ENCODE results near the gene C1QTNF3.
"Not testable (repeated sequence)": the region's sequence is repeated elsewhere in the genome, so short reads cannot be mapped to it uniquely, and the experiment has no call there.

The C1QTNF3 gene, protein sequence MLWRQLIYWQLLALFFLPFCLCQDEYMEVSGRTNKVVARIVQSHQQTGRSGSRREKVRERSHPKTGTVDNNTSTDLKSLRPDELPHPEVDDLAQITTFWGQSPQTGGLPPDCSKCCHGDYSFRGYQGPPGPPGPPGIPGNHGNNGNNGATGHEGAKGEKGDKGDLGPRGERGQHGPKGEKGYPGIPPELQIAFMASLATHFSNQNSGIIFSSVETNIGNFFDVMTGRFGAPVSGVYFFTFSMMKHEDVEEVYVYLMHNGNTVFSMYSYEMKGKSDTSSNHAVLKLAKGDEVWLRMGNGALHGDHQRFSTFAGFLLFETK

DNA sequence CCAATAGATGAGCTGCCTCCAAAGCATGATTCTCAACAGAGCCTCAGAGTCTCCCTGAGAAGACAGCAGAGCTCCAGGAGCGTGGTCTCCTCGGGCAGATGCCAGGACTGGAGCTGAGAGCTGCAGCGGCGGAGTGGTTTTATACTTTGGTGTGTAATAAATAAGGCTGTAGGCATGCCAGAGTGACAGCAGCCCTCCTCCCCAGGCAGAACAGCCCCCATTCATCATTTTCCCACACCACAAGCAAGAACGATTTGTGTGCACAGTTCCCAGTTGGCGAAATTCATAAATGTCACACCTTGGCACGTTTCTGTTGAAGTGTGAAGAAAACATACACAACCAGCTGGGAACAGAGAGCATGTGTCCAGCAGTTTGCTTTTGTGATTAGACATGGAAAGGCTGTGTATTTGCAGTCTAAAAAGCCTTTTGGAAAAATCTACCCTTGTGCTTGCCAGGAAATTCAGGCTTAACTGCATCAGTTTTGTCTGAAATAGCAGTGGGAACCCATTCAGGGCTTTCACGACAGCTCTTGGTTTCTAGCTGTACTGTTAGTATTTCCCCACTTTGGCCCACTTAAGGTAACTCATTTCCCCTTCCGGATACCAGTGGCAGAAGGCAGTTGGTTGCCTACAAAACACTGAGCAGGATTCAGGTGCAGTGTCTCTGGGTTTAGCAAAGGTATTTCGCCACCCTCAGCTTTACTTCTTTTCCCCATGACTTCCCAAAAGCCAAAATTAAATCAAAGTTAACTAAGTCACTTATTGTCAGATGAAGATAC, at the start of gene C1QTNF3:
Gene C1QTNF3 (minus strand): TSS at position 115 of the 778 bp plus-strand sequence. CDS start 88 bp downstream, at position 27.
- DNase-seq (ENCODE audit: low spot score): no peak

DNA sequence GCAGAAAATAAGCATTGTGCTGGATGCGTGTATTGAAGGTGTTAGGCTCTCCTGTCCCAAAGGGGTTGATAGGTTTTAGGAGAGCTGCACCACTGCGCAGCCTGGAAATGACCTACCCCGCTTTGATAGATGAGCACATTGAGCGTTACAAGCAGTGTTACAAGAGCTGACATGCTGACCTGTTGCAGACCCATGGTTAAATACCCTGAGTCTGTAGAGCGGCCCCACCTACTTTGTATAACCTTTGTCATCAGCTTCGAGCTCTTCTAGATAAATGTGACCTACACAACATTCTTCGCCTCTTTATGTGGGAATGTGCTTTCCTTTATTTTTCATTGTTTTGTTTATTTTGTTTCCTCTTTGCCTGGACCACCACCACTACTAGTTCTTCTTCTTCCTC, 48.0 kb upstream of the C1QTNF3 start:
- DNase-seq (ENCODE audit: low spot score): not testable (repeated sequence)

DNA sequence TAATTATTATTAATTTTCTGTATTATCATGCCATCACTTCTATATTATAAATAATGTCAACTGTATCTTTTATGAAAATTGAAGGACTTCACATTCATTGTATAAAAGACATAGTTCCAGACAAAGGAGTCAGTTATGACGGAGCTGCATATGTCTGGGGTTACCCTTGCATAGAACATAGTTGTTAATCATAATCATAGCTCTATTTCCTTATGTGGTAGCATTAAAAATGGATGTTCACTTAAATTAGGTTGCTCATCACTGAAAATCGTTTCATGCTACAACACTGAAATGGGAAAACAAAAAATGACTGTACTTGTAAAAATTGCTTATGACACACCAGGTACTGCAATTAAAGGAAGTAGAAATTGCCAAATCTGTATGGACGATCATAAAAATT, 46.8 kb upstream of the C1QTNF3 start:
- not testable (repeated sequence) for DNase-seq (ENCODE audit: low spot score)

DNA sequence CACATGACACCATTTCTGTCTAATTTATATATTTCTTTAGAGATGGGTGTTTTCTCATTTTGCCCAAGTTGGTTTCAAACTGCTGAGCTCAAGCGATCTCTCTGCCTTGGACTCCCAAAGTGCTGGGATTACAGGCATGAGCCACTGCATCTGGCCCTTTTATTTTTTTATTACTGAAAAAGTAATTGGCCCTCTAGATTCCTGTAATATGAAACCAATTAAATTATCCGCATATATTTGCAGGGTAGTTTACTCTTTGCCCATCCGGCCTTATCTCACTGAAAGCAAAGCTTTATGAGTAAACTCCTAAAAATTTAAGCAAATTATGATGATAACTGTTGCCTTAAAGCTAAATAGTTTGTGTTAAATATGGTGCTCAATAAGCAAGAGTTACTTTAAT, 44.7 kb upstream of the C1QTNF3 start:
- DNase-seq (ENCODE audit: low spot score): not testable (repeated sequence)

DNA sequence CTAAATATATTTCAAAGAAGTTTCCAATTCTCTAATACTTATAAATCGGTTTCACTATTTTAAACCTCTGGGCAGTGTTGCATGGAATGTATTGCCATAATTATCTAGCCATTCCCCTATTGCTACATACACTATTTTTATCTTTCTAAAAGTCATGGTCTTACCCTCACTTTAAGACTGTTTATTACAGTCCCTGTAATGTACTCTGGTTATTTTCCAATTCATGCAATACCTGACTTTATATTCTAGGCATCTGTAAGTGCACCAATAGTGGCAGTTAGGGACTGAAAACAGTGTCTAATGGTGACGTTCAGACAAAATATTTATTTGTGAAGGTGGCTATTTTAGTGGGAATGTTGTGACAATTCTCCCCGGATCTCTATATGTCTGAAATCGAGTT, 40.9 kb upstream of the C1QTNF3 start:
- DNase-seq (ENCODE audit: low spot score): not testable (repeated sequence)

DNA sequence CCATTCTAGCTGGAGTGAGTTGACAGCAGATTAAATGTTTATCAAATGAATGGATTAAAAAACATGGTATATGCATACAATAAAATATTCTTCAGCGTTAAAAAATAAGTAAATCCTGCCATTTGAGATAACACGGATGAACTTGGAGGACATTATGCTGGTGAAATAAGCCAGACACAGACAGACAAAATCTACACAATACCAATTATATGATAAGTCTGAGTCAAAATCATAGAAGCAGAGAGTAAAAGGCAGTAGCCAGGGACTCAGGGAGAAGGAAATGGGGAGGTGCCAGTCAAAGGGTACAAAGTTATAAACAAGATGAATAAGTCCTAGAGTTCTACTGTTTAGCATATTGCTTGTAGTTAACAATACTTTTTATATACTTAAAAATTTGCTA, 36.5 kb upstream of the C1QTNF3 start:
- not testable (repeated sequence) for DNase-seq (ENCODE audit: low spot score)

DNA sequence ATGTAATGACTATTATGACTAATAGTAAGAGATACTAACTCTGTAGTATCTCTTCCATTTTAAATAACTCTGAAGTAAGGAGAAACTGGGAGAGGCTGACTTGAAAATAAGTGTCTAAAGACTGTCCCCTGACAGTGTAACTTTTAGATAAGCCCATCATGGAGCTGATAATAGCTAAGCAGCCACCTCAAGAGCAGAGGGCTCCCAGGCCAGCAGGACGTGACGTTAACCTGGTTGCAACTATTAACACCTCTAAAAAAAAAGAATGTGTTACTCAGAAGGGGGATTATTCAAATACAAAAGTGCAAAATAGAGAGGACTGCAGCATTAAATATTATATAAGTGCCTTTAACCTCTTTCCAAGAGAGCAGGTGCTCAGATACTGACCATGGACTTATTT, 34.6 kb upstream of the C1QTNF3 start:
- DNase-seq (ENCODE audit: low spot score): not testable (repeated sequence)

DNA sequence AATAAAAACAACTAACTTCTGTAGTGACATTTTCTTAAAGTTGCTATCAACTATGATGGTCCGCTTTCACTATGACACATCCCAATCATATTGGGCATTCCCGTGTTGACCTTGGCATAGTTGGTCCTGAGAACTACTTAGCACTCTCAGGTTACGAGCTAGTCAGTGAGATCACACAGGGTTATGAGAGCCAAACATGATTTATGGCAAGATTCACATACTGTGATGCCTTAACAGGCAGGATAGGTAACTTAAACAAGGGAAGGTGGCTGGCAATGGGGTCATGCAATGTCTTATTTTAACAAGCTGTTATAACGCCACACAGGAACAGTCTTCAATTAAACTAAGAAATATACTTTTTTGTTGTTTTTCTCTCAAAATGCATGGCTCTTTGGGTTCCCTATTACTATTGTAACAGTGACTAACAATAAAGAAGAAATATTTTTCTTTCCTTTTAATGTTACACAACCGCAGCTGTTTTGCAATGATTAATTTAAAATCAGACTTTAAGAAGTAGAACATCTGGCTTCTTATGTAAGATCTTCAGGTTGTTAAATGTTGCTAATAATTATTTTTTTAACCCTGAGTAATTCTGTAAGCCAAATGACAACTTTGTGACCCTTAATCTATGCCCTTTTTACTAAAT, 33.8 kb upstream of the C1QTNF3 start:
- not testable (repeated sequence) for DNase-seq (ENCODE audit: low spot score)

DNA sequence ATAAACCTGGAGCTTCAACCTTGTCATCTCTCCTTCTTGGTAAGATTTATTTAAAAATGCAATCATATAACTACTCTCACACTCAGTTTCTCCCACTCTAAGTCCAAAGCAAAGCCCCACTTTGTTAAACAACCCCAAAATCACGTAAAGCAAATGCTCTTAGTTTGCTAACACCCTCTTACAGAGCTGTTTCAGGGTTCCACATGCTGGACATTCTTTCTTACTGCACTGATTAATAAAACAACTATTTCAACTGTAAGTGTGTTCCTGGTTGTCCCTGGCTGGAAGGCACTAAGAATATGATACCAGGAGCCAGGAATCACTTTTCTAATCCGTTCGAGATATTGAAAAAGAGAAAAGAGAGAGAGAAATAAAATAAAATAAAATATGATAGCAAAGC, 31.5 kb upstream of the C1QTNF3 start:
- not testable (repeated sequence) for DNase-seq (ENCODE audit: low spot score)

DNA sequence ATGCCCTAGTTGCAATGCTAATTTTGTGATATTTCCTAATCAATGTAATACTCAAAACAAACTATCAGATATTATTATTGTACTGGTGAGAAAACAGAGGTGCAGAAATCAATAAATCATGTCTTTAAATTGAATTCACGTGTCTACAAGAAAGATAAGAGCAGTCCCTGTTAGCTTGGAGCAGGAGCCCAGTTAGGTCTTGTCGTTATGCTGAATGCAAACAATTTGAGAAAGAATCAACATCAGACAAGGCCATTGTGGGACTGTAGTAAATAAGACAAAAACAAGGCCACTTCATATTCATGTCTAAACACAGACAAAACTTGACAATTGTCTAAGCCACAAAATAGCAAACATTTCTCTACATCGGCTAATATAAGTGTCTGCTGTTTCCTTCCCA, 31.1 kb upstream of the C1QTNF3 start:
- DNase-seq (ENCODE audit: low spot score): not testable (repeated sequence)

DNA sequence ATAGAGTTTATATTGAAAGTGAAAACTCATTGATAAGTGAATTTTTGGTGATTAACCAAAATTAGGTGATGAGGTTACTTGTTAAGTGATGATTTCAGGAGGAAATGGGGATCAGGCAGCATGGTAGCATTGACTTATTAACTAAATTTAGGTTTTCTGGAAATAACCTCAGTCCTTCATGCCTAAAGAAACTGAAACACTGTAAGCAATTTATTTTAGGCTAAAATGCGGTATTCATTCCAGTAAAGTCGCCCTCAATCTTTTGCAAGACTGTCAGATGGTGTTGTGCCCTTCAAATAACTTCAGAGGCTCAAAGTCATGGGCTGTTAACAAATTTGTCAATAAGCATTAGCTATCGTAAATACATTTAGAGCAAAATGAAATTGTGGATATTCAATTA, 27.6 kb upstream of the C1QTNF3 start:
- not testable (repeated sequence) for DNase-seq (ENCODE audit: low spot score)

DNA sequence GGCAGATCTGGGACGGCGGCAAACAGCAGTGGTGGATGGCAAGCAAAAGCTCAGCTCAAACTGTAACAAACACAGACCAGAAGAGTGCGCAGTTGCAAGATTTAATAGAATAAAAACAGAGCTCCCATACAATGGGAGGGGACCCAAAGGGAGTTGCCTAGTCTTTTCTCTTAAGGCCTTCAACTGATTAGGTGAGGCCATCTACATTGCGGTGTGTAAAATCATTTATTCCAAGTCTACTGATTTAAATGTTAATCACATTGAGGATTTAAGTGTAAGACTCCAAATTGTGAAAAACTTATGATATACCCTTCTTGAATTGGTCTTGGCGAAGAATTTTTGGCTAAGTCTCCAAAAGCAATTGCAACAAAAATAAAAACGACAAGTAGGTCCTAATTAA, 21.6 kb upstream of the C1QTNF3 start:
- DNase-seq (ENCODE audit: low spot score): no peak

DNA sequence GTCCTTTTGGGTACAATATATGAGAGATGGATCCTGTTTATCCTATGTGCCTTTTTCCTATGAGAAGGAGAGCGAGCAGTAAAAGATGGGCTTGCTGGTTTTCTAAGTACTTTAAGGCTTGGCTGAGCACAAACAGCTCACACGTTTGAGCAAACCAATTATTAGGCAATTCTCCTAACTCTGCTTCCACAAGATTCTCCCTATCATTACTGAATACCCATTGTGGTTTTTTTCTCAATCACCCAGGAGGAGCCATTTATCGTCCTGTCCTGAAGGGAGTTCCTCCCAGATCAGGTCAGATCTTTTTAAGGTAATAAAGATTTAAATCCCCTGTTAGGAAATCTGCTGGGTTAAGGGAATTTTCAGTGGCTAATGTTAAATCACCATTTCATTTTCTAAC, 19.4 kb upstream of the C1QTNF3 start:
- no peak for DNase-seq (ENCODE audit: low spot score)

DNA sequence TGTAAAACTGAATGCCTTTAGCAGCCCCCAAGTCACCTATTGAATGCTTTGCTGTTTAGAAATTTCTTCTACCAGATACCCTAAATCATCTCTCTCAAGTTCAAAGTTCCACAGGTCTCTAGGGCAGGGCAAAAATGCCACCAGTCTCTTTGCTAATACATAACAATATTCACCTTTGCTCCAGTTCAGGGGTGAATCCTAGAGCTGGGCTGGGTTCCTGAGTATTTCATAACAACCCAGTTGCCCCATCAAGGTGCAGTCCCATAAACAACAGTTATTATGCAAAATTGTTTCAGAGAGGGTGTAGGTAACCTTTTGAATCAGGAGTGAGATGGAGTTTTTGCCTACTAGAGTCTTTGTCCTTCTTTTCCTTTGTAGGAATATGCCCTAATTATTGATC, 19.0 kb upstream of the C1QTNF3 start:
- no peak for DNase-seq (ENCODE audit: low spot score)

DNA sequence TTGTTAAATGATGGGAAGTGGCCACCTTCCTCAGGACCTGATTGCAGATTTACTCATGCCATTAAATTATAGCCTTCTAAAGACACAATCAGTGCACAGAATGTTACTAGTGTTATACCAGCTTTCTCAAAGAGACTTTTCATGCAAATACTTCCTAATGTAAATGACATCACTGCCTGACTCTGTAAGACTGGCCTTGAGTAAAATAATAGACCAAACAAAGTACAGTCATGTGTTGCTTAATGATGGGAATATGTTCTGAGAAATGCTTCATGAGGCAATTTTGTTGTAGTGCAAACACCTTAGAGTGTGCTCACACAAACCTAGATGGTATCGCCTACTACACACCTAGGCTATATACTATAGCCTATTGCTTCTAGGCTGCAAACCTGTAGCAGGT, 17.0 kb upstream of the C1QTNF3 start:
- DNase-seq (ENCODE audit: low spot score): no peak

DNA sequence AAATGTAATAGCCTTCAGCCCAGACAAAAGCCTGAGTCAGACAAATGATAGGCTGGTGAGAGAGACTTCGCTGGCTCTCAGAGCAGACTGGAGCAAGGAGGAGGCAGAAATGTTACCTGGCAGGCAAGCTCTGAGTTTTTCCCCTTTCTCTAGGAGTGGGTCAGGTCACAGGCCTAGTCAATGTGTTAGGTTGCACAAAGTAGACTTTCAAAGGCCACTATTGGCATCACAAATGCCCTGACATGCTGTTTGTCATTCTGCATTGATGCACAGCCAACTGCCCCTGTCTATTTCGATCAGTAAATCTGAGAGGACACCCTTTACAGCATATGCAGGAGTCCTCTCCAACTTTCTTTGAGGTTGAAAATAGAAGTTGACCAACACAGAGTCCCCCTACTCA, 15.5 kb upstream of the C1QTNF3 start:
- no peak for DNase-seq (ENCODE audit: low spot score)

DNA sequence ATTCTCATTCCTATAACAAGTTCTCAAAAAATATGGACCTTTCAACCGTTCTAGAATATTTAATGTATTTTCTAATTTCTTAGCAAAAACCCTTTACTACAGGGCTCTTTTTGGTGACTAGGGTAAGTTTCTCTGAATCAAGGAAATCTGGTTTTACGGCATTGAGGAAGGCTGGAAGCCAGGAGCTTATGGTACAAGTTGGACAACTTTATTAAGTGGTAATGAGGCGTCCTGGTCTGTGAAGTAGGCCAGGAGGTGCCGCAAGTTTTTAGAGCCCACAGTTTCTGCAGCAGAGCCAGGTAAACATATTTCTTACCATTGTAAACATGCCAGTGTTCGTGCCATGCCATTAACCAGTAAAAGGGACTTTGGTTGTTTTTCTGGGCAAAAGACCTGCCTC, 14.6 kb upstream of the C1QTNF3 start:
- DNase-seq (ENCODE audit: low spot score): no peak

DNA sequence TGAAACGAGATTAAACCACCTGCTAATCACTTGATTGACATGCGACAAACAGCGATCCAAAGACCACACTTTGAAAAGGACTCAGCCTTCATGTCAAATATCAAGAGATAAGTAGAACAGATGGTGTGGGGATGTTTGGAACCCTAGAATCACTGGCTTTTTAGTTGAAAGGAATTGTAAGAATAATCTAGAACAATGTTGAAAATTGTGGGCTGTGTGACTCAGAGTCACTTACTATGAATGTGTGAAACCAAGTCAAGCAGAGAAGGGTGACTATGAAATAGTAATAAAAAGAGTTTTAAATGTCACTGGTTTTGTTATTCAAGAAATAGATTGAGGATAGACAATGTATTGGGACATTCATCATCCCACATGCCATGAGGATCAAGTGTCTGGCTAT, 14.1 kb upstream of the C1QTNF3 start:
- no peak for DNase-seq (ENCODE audit: low spot score)

DNA sequence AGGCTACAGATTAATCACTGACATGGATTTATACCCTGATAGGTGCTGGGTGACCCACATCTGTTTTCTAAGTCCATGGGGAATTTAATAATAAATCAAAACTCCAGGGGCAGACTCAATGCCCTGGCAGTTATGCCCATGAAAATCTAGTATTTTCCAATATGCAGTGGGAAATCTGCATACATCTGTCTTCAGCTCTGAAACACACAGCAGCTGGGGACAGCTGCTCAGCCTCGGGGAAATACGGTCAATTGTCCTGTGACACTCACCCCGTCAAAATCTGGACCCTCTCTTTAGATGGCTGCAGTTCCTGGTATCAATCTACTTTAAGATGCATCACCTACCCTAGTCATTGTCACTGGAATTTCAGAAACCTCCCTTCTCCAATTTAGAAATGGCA, 12.7 kb upstream of the C1QTNF3 start:
- no peak for DNase-seq (ENCODE audit: low spot score)

DNA sequence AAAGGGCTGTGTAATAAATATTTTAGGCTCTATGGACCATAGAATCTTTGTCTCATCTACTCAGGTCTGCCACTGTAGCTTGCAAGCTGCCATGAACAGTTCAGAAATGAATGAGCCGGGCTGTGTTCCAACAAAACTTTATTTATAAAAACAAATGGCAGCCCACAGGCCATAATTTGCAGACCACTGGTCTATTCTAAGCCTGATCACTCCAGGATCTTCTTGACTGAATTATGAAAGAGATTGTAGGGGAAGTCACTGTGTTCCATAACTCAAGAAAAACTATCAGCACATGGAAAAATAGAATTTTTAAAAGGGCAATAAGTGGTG, 11.4 kb upstream of the C1QTNF3 start:
- no peak for DNase-seq (ENCODE audit: low spot score)

DNA sequence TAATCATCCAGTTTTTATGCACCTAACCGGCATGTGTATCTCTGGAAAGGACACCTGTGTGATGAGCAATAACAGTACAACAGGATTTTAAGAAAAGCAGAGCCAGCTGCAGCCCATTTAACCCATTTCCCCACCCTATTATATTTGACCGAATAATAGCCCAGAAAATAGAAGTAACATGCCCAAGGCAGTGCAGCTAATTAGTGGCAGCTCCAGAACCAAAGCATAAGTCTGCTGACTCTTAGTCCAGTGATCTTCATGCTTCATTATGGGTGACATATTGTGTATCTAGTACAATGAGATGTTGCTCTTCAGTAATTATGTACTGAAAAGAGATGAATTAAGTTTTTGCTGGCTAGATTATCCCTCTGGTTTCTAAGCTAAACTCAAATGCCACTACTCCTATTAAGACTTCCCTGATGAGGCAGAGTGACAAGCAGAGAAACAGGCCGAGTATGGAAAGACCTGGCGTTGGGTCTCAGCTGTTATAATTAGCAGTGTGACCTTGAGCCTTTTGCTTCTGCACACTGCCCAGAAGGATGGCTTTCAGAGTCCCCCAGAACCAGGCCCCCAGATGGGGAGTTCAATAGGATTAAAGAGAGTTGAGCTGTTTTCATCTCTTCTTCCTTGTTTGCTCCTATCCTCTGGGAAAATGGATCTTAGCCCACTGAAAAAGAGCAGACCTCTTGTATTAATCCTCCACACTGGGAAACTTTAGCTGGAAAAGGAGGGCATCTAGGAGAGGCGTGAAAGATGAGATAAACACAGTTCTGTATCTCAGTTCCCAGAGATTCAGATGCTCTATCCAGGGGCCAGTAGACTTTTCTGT, 10.8 kb upstream of the C1QTNF3 start:
- no peak for DNase-seq (ENCODE audit: low spot score)

DNA sequence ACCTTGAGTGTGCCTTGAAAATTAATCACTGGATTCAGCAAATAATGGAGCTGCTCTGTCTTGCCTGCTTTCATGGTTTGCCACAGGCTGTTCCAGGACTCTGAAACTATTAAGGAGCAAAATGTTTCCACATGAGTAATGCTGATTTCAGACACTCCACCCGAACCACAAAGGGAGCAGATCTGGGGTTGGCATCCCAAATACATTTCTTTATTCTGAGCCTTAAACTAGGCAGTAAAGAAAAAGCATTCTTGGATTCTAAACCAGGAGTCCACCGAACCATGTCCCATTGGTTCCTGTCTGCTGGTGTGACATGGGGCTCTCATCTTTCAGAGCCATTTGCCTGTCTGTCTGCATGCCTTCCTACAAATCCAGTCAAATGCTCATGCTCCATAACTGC, 10.1 kb upstream of the C1QTNF3 start:
- peak; percentile 75 for DNase-seq (ENCODE audit: low spot score)
